Central memory CD8-positive, alpha-beta T cell (primary cell): Measurements from ENCODE around the gene LBH.

Experiments used
- ATAC-seq: fragments of 150-1000 bp; cut with Tn5 transposase; replicated peaks from 2 replicates; pipeline ENCODE4 v1.10.0; 2022; ENCODE audit warnings: mild to moderate bottlenecking, moderate FRiP score, moderate number of reproducible peaks; ENCODE audit not compliant: poor library complexity, severe bottlenecking; ENCODE audit errors: extremely low read depth
- DNase-seq, 2 donors: peaks; one replicate each; pipeline ENCODE4 v3.0.0; 2021; ENCODE audit warnings: low spot score in 2 of 2
- H3K27ac Mint-ChIP-seq: one replicate; pipeline ENCODE4 v1.8.0; 2022; ENCODE audit warnings: low read depth, mild to moderate bottlenecking, moderate library complexity, mixed read lengths
- H3K27me3 Mint-ChIP-seq: one replicate; pipeline ENCODE4 v1.8.0; 2022; ENCODE audit warnings: mixed read lengths
- H3K36me3 Mint-ChIP-seq: one replicate; pipeline ENCODE4 v1.8.0; 2022; ENCODE audit warnings: mild to moderate bottlenecking, moderate library complexity, mixed read lengths; ENCODE audit not compliant: insufficient read depth
- H3K4me1 Mint-ChIP-seq: one replicate; pipeline ENCODE4 v1.8.0; 2022; ENCODE audit warnings: mixed read lengths
- H3K4me3 Mint-ChIP-seq: one replicate; pipeline ENCODE4 v1.8.0; 2022; ENCODE audit warnings: mild to moderate bottlenecking, moderate library complexity, mixed read lengths
- H3K9me3 Mint-ChIP-seq: one replicate; pipeline ENCODE4 v1.8.0; 2022; ENCODE audit warnings: mixed read lengths

Gene LBH

DNA sequence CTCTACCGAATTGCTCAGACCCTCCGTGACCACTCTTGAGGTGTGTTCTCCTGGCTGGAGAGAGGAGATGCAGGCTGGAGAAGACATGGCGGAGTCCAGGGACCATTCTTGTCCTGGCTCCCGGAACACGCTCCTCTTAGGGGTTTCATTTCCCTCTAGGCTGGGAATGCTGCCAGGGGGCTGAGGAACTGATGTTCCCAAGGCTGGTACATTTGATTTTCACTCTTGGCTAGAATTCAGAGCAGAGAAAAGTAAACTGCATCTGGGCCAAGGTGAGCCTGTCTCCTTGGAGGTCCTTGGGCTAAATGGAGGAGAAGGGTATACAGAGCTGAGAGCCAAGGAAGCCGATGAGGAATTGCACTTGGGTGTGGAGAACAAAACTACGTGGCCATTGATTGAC is 28.2 kb upstream of the LBH start:
- H3K27ac Mint-ChIP-seq = no peak overlapping the region
- no peak for ATAC-seq
- H3K27me3 Mint-ChIP-seq = no peaks in the 10 kb centered on the region

DNA sequence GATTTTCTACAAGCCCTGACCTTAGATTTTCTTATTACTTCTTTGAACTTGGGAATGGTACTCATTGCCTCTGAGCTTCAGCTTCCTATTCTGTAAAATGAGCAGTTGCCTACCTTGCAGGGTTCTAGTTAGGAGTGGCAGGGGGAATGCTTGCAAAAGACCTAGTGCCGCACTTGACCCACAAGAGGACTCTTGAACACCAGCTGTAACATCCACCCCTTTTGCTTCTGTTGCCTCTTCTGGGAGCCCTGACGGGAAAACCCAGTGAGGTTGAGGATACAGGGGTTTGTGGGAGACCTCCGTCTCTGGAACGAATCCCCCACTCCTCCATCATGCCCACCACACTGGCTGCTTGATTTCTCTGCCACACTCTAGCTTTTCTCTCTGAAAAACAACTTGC is 27.1 kb upstream of the LBH start:
- Mint-ChIP-seq H3K4me3 (no peak overlapping the region), H3K9me3 (no peaks in the 10 kb centered on the region), H3K4me1 (peaks cover 9% of the 10 kb centered on the region), H3K27me3 (no peaks in the 10 kb centered on the region), H3K36me3 (no peaks in the 10 kb centered on the region), H3K27ac (no peak overlapping the region)
- DNase-seq (no peak), ATAC-seq (no peak)

More for the DNA sequence above, 28.2 kb upstream of the LBH start:
- no peaks in the 10 kb centered on the region for H3K9me3 Mint-ChIP-seq
- H3K4me3 Mint-ChIP-seq = no peak overlapping the region
- no peaks in the 10 kb centered on the region for H3K4me1 Mint-ChIP-seq
- no peaks in the 10 kb centered on the region for H3K36me3 Mint-ChIP-seq
- DNase-seq = no peak

DNA sequence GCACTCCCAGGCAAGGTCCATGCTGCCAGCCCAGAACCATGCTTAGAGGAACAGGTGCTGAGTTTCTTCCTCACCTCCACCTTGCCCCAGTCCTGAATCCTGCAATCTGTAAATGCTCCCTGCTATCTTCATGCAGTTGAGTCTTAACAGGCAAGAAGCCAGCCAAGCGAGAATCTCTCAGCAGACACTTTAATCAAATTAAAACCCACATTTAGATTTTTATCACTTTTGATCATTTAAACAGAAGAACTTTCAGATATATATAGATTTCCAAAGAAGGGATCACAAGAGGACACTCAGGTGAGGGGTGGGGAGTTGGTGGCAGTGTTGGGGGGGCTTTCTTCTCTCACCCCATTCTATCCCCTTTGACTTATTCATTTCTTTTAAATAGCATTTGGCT is 25.9 kb upstream of the LBH start:
- peaks cover 16% of the 10 kb centered on the region for H3K4me1 Mint-ChIP-seq
- DNase-seq = no peak
- no peaks in the 10 kb centered on the region for H3K27me3 Mint-ChIP-seq
- ATAC-seq = no peak
- H3K4me3 Mint-ChIP-seq = no peak overlapping the region
- no peak overlapping the region for H3K27ac Mint-ChIP-seq
- H3K36me3 Mint-ChIP-seq = no peaks in the 10 kb centered on the region
- no peaks in the 10 kb centered on the region for H3K9me3 Mint-ChIP-seq

DNA sequence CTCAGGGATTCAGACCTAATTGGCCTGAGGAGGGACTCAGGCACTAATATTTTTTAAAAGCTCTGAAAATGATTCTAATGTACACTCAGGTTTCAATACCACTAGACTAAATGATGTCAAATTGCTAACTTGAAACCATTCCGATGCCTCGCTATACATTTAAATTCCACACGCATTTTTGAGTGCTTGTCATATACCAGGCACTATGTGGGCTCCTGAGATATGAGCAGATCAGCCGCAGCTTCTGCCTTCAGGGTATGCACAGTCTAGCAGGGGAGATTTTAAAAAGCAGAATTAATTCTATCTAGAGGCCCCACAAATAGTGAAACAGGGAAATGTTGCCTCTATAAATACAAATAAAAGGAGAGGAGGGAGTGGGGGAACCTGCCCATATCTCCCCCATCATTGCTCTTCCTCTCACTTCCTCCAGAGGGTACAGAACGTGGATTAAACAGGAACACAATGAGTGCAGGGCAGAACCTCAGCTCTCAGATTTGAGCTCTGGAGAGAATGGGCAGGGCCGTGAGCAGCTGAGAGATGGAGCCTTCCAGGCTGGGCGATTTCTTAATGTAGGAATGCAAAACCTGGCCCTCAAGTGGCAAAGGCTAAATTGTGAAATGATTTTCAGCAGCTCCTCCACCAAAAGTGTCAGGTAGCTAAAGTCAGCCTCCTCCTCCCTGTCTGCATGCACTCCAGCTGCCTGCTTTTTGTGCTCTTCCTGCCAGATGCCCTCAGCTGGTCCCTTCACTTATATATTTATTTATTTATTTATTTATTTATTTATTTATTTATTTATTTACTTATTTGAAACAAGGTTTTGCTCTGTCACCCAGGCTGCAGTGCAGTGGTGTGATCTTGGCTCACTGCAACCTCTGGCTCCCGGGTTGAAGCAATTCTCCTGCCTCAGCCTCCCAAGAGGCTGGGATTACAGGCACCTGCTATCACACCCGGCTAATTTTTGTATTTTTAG is 24.6 kb upstream of the LBH start:
- Mint-ChIP-seq H3K4me3 (no peak overlapping the region), H3K4me1 (peaks cover 16% of the 10 kb centered on the region), H3K27me3 (no peaks in the 10 kb centered on the region), H3K27ac (no peak overlapping the region), H3K36me3 (no peaks in the 10 kb centered on the region), H3K9me3 (no peaks in the 10 kb centered on the region)
- ATAC-seq (no peak), DNase-seq (no peak)

DNA sequence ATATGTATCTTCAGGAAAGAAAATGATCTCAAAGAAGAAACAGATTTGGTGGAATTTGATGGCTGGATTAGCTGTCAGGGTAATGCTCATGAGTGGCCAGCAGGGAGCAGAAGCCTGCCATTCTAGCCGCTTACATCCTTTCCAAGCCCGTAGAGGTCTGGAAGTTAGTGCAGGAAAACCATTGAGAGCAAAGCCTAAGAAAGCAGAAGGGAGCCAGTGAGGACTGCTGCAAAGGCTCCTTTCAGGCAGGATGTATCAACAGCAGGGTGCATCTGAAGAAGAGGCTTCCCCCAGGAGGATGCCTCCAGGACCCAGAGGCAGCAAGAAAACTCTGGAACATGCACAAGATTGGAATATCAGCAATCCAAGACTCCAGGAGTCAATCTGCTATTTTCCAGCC is 22.9 kb upstream of the LBH start:
- no peaks in the 10 kb centered on the region for H3K9me3 Mint-ChIP-seq
- H3K4me3 Mint-ChIP-seq = no peak overlapping the region
- H3K27ac Mint-ChIP-seq = no peak overlapping the region
- H3K4me1 Mint-ChIP-seq = peaks cover 16% of the 10 kb centered on the region
- ATAC-seq (no peak), DNase-seq (no peak)
- H3K36me3 Mint-ChIP-seq = no peaks in the 10 kb centered on the region
- no peaks in the 10 kb centered on the region for H3K27me3 Mint-ChIP-seq

DNA sequence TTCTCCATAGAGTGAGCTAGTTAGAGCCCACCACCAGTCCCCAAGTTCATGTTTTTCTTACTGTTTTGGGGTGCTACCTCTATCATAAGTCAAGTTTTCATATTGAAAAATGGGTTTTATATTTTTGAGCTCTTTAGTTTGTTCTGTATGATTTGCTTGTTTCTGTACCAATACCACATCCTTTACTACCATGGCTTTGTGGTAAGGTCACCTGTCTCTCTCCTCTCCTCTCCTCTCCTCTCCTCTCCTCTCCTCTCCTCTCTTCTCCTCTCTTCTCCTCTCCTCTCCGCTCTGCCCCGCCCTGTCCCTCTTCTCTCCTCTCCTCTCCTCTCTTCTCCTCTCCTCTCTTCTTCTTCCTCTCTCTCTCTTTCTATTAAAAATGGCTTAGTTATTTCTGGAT is 22.1 kb upstream of the LBH start:
- Mint-ChIP-seq H3K4me1 (peaks cover 16% of the 10 kb centered on the region), H3K9me3 (no peaks in the 10 kb centered on the region), H3K27me3 (no peaks in the 10 kb centered on the region), H3K27ac (peak overlapping the region; percentile 76), H3K36me3 (no peaks in the 10 kb centered on the region), H3K4me3 (peak overlapping the region; percentile 5)
- DNase-seq (no peak), ATAC-seq (peak; percentile 82)

DNA sequence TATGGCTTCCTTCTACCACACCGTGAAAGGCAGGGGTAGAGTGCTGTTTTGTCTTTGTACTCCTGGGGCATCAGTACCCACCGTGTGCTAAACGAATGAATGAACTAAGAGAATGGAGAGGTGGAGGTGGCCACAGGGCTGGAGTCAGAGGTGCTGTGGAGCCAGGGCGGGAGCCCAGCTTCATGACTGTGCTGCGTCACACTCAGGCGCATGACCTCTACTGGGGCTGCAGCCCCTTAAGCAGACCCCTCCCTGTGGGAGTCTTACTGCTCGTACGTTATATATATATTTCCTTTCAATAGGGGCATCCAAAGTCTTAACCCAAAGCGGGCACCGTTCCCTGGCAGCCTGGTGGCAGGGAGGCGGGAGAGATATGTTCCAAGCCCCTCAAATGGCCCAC is 18.0 kb upstream of the LBH start:
- no peak for ATAC-seq
- Mint-ChIP-seq H3K4me1 (peaks cover 21% of the 10 kb centered on the region), H3K27me3 (no peaks in the 10 kb centered on the region), H3K36me3 (no peaks in the 10 kb centered on the region), H3K27ac (no peak overlapping the region), H3K9me3 (no peaks in the 10 kb centered on the region), H3K4me3 (no peak overlapping the region)
- no peak for DNase-seq

DNA sequence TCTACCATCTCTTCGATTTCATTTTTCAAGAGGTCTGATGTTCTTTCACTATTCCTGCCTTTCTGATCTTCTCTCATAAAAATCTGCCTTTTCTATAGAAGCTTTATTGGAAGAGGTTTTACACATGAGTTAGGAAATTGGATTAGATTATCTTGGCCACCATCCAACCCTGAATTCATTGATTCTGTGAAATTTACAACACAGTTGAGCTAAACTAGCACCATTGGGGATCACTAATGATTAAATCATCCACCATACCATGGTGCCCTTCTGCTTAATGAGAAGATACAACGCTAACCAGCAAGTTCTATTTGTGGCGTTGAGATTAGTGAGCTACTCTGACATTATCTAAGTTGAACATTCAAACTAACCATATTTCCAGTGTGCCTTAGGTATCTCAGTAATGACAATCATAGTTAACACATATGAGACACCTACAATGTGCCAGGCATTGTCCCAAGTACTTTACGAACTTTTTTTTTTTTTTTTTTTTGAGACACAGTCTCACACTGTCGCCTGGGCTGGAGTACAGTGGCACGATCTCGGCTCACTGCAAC is 17.3 kb upstream of the LBH start:
- Mint-ChIP-seq H3K27me3 (no peaks in the 10 kb centered on the region), H3K27ac (no peak overlapping the region), H3K36me3 (no peaks in the 10 kb centered on the region), H3K9me3 (no peaks in the 10 kb centered on the region), H3K4me3 (no peak overlapping the region), H3K4me1 (peaks cover 15% of the 10 kb centered on the region)
- DNase-seq = no peak
- no peak for ATAC-seq

DNA sequence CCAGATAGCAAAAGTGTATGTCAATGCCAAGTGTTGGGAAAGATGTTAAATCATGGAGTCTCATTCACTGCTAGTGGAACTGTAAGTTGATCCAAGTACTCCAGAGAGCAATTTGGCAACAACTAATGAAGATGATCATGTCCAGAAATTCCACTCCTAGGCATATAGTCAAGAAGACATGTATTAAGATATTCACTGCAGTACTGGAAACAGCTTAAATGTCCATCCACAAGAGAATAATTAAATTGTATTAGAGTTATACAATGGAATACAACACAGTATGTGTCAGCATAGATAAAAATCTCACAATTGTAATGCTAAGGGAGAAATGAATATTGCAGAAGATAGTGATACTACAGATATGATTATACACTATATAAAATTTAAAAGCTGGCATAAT is 15.2 kb upstream of the LBH start:
- no peak overlapping the region for H3K4me3 Mint-ChIP-seq
- H3K9me3 Mint-ChIP-seq = no peaks in the 10 kb centered on the region
- no peaks in the 10 kb centered on the region for H3K27me3 Mint-ChIP-seq
- no peaks in the 10 kb centered on the region for H3K36me3 Mint-ChIP-seq
- no peak overlapping the region for H3K27ac Mint-ChIP-seq
- DNase-seq = no peak
- peaks cover 10% of the 10 kb centered on the region for H3K4me1 Mint-ChIP-seq
- ATAC-seq = no peak

DNA sequence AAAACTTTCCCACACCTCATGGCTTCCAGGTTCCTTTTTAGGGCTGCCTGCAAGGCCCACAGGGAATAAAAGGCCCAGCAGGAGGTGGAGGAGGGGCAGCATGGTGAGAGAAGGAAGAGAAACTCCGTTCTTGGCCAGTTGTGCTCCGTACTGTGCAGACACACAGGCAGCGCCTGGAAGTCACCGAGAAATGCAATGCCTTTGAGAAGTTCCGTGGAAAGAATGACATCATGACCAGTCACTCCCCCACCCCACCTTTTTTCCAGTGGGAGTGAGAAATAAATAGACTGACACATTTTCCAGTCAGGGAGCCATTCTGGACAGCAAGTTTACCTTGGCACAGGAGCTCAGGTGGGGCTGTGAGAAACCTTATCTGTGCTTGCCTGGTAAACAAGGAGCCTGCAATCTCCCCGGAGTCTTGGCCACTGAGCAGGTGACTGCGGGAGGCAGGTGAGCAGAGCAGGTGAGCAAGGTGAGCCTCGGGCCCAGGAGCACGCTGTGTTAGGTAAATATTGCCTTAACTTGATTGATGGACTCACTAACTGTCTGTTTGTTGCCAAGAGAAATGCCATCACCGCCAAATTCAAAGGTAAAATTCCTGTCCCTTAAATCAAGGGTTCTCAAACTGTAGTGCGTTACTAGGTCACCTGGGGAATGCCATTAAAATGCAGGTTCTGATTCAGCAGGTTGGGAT is 13.5 kb upstream of the LBH start:
- Mint-ChIP-seq H3K27me3 (no peaks in the 10 kb centered on the region), H3K9me3 (no peaks in the 10 kb centered on the region), H3K4me1 (peaks cover 22% of the 10 kb centered on the region), H3K27ac (no peak overlapping the region), H3K36me3 (no peaks in the 10 kb centered on the region), H3K4me3 (no peak overlapping the region)
- ATAC-seq = no peak
- no peak for DNase-seq

DNA sequence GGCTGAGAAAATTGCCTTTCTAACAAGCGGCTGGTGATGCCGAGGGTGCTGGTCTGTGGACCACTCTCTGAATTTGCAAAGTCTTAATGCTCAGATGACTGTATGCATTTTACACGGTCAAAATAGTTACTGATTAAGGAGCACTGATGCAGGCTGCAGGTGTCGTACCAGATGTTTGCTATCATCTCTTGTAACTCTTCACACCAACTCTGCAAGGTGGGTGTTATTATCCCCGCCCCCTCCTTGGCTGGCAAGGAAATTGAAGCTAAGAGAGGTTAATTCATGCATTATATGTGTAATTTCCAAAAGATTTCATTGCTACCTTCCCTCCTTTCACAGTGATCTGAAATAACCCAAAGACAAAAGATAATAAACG is 13.0 kb upstream of the LBH start:
- Mint-ChIP-seq H3K4me1 (peaks cover 28% of the 10 kb centered on the region), H3K4me3 (no peak overlapping the region), H3K9me3 (no peaks in the 10 kb centered on the region), H3K27me3 (no peaks in the 10 kb centered on the region), H3K36me3 (peaks cover under 1% of the 10 kb centered on the region), H3K27ac (no peak overlapping the region)
- DNase-seq (no peak), ATAC-seq (no peak)

DNA sequence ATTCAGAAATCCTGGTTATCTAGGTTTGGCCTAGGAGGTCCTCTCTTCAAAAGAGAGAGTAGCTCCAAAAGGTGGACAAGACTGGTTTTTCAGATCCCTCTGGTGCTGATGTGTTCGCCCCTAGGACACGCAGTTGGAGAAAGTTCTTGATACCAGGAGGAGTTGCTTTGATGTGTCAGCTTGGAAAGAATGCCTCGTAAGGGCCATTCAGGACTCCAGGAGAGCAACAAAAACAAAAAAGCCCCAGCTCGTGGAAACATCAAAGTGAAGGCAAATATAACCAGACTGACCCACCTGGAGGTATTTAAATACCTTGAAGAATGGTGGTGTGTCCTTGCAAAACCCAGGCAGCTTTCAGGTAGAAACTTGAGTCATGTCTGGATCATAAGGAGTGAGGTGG is 12.5 kb upstream of the LBH start:
- Mint-ChIP-seq H3K27ac (no peak overlapping the region), H3K27me3 (no peaks in the 10 kb centered on the region), H3K4me1 (peaks cover 32% of the 10 kb centered on the region), H3K36me3 (peaks cover 4% of the 10 kb centered on the region), H3K4me3 (no peak overlapping the region), H3K9me3 (no peaks in the 10 kb centered on the region)
- no peak for ATAC-seq
- no peak for DNase-seq
